Endometrial microvascular endothelial cells (primary cell): Measurements from ENCODE around the gene MAPK8IP3. TPM values are rescaled to one million over a fixed set of nuclear protein-coding genes. Genes with fewer than 3 reads are reported as not detected.

Experiments
- in situ Hi-C: cut with HindIII; loops from 2 replicates; pipeline ENCODE4 v1.10.0; 2017; ENCODE audit warnings: low sequenced_read_pairs, low pct_unique_long_range_greater_than_20kb; ENCODE audit errors: inconsistent ontology term
- total RNA-seq: library from RNA; depleted of rRNA; stranded (reverse); fragments of >200 nt; gene quantifications from one replicate; pipeline ENCODE4 v1.2.3, GENCODE V29; 2015; ENCODE audit errors: inconsistent ontology term

Gene MAPK8IP3, protein sequence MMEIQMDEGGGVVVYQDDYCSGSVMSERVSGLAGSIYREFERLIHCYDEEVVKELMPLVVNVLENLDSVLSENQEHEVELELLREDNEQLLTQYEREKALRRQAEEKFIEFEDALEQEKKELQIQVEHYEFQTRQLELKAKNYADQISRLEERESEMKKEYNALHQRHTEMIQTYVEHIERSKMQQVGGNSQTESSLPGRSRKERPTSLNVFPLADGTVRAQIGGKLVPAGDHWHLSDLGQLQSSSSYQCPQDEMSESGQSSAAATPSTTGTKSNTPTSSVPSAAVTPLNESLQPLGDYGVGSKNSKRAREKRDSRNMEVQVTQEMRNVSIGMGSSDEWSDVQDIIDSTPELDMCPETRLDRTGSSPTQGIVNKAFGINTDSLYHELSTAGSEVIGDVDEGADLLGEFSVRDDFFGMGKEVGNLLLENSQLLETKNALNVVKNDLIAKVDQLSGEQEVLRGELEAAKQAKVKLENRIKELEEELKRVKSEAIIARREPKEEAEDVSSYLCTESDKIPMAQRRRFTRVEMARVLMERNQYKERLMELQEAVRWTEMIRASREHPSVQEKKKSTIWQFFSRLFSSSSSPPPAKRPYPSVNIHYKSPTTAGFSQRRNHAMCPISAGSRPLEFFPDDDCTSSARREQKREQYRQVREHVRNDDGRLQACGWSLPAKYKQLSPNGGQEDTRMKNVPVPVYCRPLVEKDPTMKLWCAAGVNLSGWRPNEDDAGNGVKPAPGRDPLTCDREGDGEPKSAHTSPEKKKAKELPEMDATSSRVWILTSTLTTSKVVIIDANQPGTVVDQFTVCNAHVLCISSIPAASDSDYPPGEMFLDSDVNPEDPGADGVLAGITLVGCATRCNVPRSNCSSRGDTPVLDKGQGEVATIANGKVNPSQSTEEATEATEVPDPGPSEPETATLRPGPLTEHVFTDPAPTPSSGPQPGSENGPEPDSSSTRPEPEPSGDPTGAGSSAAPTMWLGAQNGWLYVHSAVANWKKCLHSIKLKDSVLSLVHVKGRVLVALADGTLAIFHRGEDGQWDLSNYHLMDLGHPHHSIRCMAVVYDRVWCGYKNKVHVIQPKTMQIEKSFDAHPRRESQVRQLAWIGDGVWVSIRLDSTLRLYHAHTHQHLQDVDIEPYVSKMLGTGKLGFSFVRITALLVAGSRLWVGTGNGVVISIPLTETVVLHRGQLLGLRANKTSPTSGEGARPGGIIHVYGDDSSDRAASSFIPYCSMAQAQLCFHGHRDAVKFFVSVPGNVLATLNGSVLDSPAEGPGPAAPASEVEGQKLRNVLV (N-terminal part only)
- 35.8 TPM for total RNA-seq

GRCh38 chr16:1705688-1706385 lies at the start of gene MAPK8IP3:
TSS of gene MAPK8IP3 (plus strand) at chr16:1706195. CDS start at chr16:1706340, 145 bp downstream.
- in situ Hi-C loops, result no loop called here

DNA sequence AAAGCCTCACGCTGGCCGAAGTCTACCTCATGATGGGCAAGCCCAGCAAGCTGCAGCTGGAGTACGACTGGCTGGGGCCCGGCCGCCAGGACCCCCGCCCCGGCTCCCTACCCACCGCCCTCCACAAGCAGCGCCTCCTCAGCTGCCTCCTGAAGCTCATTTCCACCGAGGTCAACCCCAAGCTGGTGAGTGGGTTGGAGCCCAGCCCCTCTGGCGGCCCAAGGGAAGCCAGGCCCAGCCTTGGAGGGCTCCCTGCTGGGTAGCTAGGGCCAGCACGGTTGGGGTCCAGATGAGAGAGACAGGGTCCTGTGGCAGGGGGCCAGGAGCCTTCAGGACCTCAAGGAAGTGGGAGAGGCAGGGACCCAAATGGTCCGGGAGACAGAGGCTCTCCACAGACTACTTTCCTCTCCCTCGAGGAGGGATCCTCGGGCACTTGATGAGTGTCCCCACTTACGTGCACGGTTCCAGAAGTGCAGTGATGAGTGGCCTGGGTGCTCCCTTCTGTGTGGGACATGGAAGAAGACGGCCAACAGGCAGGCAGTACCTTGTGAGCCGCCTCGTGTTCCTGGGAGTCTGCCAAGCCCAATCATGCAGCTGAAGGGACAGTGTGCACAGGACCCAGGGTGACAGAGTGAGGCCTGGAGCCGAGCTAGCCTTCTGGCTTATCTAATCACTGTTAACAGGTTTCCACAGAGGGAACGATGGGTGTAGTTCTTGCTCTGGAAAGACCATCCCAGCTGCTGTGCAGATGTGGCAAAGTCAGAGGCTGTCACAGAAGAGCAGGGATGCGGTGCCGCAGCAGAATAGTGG lies 49.0 kb upstream of the MAPK8IP3 start:
- in situ Hi-C loops, result no loop called here

DNA sequence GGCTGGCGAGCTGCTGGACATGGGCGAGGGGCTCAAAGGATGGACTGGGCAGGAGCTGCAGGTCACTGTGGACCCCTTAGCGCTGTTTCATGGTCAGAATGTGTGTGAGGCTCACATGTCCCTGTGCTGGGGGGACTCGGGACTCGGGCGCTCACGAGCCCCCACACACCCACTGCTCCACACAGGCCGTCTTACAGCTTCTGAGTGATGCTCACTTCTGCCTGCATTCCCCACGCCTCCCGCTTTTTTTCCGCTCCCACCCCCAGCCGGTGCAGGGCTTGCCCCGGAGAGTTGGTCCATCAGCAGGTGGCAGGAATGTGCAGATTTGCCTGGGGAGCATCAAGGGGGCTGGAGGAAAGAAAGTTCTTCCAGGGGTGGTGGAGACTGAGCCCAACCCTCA lies 48.2 kb upstream of the MAPK8IP3 start:
- in situ Hi-C loops, result no loop called here

DNA sequence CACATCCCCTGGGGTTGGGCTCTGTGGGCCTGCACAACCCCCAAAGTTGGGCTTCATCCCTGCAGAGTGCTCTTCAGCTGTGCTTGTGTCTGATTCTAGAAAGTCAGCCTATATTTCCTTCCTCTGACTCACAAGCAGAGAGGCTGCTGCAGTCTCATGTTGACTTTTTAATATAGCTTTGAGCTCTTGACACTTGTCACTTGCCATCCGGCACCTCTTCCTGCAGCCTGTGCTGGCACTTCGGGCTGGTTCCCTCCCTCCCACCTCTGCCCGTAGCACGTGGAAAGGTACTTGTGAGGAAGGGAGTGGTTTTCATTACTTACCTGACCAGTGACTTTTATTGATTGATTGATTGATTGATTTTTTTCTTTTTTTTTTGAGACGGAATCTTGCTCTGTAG lies 47.0 kb upstream of the MAPK8IP3 start:
- in situ Hi-C loops, result no loop called here

- in situ Hi-C loops, result no loop called here
Measured at GRCh38 chr16:1661826-1662225, 44.2 kb upstream of the MAPK8IP3 start.

GRCh38 chr16:1662543-1662942 lies 43.5 kb upstream of the MAPK8IP3 start:
- in situ Hi-C loops, result no loop called here

DNA sequence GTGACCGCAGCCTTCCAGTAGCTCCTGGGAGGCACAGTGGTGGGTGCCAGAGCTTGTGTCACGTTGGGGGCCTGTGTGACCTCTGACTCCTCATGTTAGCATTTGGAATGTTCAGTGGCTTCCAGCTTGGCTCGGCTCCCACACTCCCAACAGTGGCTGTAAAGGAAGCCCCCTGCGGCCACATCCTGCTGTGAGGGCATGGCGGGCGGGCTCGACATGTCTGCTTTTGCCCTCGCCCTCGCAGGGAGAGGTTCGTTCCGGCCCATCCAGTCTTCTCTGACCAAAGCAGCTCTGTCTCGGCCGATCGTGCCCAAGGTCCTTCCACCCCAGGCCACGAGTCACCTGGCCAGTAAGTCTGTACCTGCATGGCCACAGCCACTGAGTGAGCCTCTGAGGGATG lies 40.2 kb upstream of the MAPK8IP3 start:
- in situ Hi-C loops, result no loop called here

GRCh38 chr16:1666316-1666715 lies 39.7 kb upstream of the MAPK8IP3 start:
- in situ Hi-C loops, result no loop called here

DNA sequence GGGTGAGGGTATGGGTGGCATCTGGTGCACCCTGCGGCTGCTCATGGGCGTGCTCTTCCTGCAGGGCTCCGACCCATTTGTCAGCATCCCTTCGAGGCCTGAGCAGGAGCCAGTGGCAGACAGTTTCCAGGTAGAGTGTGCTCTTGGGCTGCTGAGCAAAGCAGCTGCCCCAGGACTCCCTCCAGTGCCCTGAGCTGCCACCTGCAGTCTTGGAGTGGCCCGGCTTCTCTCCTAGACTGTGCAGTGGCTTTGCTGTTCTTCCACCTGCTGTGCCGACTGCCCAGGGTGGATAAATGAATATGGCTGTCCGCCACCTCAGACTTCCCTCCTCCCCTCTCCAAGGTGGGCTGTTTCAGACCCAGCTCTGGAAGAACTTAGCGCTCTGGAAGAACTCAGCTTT lies 38.7 kb upstream of the MAPK8IP3 start:
- in situ Hi-C loops, result no loop called here

DNA sequence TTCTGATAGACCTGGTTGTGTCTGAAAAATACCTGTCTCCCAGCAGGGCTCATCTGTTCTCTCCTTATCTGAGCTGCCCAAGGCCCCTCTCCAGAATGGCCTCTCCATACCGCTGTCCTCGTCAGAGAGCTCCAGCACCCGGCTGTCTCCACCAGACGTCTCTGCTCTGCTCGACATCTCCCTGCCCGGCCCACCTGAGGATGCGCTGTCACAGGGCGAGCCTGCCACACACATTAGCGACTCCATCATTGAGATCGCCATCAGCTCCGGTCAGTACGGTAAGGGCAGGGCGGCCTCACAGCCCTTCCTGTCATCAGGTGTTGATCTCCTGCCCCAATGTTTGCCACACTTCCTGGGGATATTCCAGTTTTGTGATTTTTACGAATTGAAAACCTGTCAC lies 38.1 kb upstream of the MAPK8IP3 start:
- in situ Hi-C loops, result no loop called here

DNA sequence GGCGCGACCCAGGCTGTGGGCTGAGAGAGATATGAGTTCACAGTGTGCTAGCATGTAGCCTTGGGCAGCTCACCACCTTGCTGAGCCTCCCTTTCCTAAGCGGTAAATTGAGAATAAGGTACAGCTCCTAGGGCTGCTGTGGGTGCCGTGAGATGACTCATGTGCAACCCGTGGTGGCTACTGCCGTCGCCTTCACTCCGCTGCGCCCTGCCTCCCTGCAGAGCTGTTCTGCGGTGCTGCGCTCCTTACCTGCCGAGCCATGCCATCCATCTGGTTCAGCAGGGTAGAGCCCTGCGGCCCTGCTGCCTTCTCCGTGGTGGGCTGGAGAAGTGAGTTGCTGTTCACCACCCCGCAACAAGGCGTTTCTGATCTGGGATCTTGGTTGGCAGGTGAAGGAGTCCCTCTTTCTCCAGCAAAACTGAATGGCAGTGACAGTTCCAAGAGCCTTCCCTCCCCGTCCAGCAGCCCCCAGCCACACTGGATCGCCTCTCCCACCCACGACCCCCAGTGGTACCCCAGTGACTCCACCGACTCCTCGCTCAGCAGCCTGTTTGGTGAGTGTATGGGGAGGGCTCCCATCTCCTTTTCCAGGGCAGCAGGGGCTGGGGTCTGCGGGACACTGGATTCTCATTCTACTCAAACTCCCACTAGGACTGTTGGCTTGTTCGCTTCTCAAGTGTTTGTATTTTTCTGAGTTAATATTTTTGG lies 37.2 kb upstream of the MAPK8IP3 start:
- in situ Hi-C loops, result no loop called here

DNA sequence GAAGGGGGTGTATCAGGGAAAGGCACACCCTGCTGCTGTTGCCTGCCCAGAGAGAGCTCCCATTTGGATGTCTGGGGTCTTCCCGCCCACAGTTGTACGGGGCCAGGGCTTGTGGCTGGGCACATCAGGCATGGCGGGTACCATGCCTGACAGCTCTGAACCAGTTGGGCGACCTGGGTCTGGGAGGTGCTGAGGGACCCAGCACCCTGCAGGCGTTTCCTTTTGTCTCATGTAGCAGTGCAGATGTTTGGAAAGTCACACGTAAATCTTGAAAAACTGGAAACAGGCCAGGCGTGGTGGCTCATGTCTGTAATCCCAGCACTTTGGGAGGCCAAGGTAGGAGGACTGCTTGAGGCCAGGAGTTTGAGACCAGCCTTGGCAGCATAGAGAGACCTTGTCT lies 36.3 kb upstream of the MAPK8IP3 start:
- in situ Hi-C loops, result no loop called here

DNA sequence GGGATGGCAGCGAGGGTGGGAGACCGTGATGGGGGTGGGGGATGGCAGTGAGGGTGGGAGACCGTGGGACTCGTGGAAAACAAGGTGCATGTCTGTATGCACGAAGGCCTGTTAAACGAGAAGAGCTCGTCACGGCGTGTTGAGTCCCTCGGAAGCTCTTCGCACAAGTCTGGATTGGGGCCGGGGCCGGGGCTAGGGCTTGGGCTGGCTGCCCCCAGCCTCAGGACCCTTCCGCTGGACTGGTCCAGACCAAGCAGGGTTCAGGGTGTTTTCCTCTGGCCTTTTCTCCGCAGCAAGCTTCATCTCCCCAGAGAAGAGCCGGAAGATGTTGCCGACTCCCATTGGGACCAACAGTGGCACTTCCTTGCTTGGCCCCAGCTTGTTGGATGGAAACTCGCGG lies 35.6 kb upstream of the MAPK8IP3 start:
- in situ Hi-C loops, result no loop called here

GRCh38 chr16:1670866-1671265 lies 35.1 kb upstream of the MAPK8IP3 start:
- in situ Hi-C loops, result no loop called here

GRCh38 chr16:1673424-1674151 lies 32.4 kb upstream of the MAPK8IP3 start:
- in situ Hi-C loops, result no loop called here

DNA sequence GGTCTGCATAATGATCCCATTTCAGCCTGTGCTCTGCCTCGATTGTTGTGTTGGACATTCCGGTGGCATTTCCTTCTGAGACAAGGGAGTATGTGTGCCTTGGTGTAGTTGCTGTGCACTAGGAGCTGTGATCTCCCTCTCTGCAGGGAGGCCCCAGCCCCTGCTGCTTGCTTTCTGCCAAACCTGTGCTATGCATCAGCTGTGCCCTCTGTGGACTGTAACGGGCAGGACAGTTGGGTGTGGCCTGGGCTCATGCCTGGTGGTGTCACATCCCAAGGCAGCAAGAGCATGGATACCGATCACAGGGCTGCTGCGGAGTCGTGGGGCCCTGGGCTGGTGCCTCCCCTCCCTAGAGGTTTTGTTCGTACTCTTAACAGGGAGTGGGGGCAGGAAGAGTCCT lies 31.7 kb upstream of the MAPK8IP3 start:
- in situ Hi-C loops, result no loop called here
